Measurements from ENCODE around the gene MTMR4. TPM values are rescaled to one million over a fixed set of nuclear protein-coding genes. Genes with fewer than 3 reads are reported as not detected.

Gene MTMR4
- total RNA-seq, 2 donors from 2014 or later: 11.6 to 17.4 TPM

DNA sequence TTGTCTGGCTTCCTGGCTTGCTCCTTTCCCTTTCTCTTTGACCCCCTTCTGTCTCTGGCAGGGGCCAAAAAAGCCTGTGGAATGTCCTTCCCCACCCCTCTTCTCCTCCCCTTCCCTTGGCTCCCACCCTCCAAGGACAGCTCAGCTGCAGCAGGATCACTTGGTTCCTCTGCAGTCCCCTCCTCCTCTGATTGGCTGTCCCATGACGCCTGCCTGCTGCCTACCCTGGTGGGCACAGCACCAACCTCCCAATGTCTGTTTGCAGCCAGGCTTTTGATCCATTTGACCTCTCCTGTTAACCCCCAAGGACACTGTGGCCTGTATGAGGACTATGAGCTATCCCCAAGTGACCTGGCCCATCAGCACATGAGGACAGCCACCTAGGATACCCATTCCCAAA lies 14.8 kb upstream of the MTMR4 start:
- DNase-seq (no peak), ATAC-seq (no peak)
- intact Hi-C loops (cut with DNase I): loop anchor here (10.0 kb wide), 2 partner anchors 46 to 166 kb away; partner anchors contain the start of genes RAD51C (in 1 of the 2) and TEX14 (in 1 of the 2)

DNA sequence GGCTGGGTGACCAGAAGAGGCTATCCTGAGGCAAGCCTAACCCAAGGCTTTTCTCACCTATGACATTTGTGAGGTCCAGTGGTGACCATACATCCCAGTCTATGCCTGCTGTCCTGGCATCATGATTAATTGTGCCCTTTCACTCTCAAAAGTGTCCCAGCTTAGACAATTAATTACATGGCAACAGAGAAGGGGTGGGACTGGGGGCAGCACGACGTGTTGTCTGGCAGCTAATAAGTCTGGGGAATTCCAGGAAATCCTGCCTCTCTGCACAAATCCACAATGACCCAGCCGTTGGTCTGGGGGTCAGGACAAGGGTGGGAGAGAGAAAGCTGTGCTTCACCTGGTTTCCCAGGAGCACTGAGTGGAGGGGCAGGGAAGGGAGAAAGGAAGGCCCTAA lies 14.0 kb upstream of the MTMR4 start:
- intact Hi-C loops (cut with DNase I): loop anchor here (10.0 kb wide), 2 partner anchors 46 to 166 kb away; partner anchors contain the start of genes RAD51C (in 1 of the 2) and TEX14 (in 1 of the 2)
- DNase-seq (no peak), ATAC-seq (no peak)

DNA sequence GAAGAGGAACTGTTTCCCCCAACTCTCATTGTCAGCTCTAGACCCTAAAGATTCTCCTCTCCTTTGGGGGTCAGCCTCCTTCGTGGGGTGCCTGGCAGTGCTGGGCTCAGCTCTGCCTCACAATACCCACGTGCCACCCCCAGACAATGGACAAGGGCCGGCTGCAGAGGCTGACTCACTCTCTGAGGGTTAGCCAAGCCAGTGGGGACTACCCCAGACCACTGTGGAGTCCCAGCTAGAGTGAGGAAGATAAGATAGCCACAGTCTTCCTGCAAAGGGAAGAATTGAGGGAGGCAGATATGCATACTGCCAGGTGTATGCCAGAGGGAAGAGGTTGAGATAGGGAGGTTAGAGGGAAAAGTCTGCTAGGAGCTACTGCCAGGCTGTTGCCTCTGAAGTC lies 13.5 kb upstream of the MTMR4 start:
- intact Hi-C loops (cut with DNase I): loop anchor here (10.0 kb wide), 2 partner anchors 47 to 167 kb away; partner anchors contain the start of genes RAD51C (in 1 of the 2) and TEX14 (in 1 of the 2)
- ATAC-seq (no peak), DNase-seq (no peak)

DNA sequence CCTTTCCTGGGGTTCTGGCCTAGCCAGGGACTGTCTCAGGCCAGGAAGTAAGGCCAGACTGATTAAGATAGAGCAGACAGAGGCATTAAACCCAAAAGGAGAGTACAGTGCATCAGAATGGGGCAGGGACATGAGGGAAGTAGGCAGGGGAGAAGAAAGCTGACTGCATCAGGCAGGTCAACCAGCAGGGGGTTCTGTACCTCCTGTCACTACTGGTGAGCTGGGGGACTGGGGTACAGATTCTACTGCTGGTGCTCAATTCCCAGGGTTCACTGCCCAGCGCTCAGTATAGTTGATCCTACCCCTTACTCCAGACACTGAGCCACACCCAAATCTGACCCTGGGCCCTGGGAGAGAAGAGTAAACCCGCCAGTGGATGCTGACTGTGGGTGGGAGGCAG lies 12.9 kb upstream of the MTMR4 start:
- DNase-seq (no peak), ATAC-seq (no peak)
- intact Hi-C loops (cut with DNase I): loop anchor here (10.0 kb wide), 2 partner anchors 47 to 167 kb away; partner anchors contain the start of genes RAD51C (in 1 of the 2) and TEX14 (in 1 of the 2)

DNA sequence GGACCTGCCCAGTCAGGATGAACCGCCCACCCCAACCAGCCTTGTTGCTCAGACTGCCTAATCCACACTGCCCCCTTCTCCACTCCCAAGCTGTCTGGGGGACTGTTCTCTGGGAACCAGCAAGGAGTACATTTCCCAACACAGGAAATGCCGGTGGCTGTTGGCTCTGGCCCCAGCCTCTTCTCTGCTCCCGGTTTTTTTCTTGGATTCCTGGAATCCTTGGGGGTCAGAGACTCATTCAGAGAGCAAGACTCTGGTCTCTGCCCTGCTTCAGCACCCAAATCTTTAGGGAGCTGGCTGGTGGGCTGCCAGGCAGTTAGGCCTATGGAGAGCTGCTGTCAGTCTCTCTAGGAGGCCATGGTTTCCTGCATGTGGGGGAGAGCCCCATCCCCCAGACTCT lies 10.8 kb upstream of the MTMR4 start:
- peak; percentile 47 to 80 for ATAC-seq
- DNase-seq: peak; percentile 72
- intact Hi-C loops (cut with DNase I): loop anchor here (10.0 kb wide), 2 partner anchors 50 to 170 kb away; partner anchors contain the start of genes RAD51C (in 1 of the 2) and TEX14 (in 1 of the 2)

DNA sequence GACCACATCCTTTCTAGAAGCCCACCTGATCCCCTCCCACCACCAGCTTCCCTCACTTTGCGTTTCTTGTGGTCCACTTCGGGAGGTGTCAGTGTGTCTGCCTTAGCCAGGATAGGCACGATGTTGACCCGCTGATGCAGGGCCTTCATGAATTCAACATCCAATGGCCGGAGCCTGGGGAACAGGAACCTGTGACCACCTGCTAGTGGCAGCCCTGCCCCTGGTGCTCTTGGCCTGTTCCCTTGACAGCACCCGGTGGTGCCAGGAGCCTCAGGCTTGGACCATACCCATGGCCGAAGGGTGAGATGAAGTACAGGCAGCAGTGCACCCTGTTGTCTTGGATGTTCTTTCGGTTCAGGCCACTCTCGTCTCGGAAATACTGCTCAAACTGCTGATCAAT lies 7.2 kb upstream of the MTMR4 start:
- intact Hi-C loops (cut with DNase I): loop anchor here (10.0 kb wide), 2 partner anchors 53 to 173 kb away; partner anchors contain the start of genes RAD51C (in 1 of the 2) and TEX14 (in 1 of the 2)
- no peak for DNase-seq

DNA sequence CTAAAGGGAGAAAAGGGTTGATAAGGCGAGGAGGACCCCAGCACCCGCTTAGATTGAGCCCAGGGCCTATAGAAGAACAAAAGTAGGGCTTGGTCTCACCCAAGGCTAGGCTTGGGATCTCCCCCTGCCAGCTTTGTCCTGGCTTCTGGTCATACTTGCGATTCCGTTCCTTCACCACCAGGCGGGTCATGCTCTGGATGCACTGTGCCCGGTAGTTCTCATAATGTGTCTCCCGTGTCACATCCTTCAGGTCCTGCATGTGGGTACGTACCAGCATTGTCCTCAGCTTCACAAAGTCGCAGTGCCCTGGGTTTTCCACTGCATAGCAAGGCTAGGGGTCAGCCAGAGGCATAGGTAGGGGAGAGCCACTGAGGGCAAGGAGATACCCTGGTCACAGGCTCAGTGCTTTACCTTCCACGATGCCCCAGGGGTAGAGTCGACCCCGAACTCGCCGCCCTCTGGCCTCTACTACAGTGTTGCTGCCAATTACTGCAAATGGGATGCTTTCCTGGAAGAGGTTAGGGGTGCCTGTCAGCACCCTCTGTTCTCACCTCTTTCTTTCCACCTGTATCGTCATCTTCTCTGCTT lies 6.5 kb upstream of the MTMR4 start:
- DNase-seq: no peak
- intact Hi-C loops (cut with DNase I): loop anchor here (10.0 kb wide), 2 partner anchors 54 to 174 kb away; partner anchors contain the start of genes RAD51C (in 1 of the 2) and TEX14 (in 1 of the 2)

More for the DNA sequence above, 7.2 kb upstream of the MTMR4 start:
- no peak for ATAC-seq

DNA sequence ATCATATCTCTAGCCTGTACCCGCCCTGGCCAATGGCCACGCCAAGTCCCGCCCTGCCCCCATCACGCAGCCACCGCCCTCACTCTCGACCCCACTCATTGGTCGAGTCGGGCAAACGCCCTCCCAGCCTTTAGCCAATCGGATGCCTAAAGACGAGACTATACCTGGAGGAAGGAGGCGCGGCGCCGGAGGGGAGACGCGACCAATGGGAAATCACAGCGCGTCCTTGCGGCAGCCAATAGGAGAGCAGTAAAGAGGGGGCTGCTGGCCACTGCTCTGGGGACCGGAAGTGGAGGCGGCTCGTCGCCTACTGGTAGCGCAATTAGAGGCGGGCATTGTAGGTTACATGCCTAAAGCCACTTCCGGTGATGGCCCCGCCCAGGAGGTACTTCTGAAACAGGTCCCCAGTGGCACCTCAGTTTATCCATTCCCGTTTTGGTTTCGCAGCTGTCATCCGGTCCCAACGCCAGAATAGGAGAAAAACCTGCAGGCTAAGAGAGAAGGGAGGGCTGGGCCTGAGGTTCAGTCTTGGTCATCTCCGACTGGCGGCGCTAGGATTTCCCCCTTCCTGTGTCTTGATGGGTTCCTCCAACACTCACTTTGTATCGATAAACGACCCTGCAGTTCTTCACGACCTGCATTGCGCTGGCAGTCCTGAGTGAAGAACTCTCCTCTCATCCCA lies 3.6 kb upstream of the MTMR4 start:
- DNase-seq (peak; percentile 100), ATAC-seq (peak; percentile 90 to 92)
- intact Hi-C loops (cut with DNase I): loop anchor here (2.0 to 10.0 kb wide), 3 partner anchors 114 to 487 kb away; partner anchors contain the start of genes RAD51C (in 1 of the 2) and TEX14 (in 1 of the 2)

More for the DNA sequence above, 6.5 kb upstream of the MTMR4 start:
- ATAC-seq: no peak

DNA sequence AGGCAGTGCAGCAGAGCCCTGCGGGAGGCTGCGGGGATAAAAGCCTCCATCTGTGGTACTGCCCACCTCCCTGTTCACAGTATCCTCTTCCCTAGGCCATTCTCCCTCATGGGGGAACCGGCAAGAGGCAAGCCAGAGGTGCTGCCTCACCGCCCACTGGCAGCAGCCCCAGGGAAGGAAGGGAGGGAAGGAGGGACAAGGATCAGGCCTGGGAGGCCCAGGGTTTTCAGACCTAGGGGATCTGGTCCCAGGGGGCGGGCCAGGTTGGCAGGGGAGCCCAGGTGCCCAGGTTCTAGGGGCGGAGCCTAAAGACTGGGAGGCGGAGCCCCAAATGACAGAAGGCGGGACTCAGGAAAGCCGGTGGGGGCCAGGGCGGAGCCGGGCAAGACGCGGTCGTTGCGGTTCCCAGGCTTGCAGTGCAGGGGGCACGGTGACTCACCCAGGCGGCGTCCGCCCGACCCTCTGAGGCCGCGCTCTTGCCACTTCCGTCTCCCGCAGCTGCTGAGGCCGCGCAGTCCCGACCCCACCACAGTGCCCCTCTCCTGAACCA lies 3.0 kb upstream of the MTMR4 start:
- intact Hi-C loops (cut with DNase I): loop anchor here (5.0 to 10.0 kb wide), 2 partner anchors 115 to 177 kb away; partner anchors contain the start of genes RAD51C (in 1 of the 2) and TEX14 (in 1 of the 2)
- DNase-seq (no peak), ATAC-seq (no peak)

DNA sequence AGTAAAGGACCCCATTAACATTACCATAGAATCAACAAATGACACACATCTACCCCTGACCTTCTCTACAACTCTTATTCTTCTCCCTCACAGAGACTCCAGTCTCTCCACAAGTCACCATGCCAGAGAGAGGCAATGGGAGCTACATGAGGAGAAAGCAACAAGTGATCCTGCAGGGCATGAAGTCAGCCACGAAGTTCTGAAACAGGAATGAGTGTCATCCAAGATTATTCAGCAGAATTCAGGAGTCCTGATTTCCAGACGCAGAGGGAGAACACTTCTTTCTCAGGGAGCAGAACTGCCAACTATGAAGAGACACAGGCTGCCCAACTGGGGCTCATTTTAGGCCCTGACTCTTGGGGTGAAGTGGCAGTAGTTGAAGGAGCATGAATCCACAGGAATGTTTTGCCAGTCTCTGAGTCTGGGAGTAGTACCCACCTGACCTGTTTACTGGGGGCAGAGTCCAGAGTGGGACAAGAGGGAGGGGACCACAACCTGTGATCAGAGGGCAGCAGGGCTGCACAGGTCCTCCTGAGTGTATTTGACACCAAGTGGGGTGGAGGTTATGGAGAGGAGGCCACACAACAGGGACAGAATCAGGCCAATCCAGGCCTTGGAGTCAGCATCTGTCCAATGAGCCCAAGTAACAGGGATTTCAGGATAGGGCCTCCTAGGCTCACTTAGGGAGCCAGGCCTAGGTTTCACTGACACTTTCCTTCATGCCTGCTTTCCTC lies 2.4 kb upstream of the MTMR4 start:
- no peak for DNase-seq
- intact Hi-C loops (cut with DNase I): loop anchor here (5.0 to 10.0 kb wide), 2 partner anchors 115 to 178 kb away; partner anchors contain the start of genes RAD51C (in 1 of the 2) and TEX14 (in 1 of the 2)
- no peak for ATAC-seq

DNA sequence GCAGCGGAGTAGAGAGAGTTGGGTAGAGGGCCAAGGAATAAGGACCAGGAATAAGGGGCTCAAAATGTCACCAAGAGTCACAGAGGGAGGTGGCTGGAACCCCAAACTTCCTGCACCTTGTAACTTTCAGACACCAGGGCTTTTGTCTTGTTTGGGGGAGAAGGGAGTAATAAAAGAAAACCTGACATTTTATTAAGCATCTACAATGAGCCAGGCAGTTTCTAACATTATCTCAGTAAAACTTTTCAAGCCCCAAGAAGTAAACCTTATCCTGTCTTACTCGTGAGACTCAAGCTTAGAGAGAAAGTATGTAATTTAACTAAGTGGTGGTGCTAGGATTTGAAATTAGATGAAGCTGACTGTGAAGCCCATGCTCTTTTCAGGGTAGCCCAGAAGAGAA lies 848 bp upstream of the MTMR4 start:
- no peak for ATAC-seq
- intact Hi-C loops (cut with DNase I): loop anchor here (5.0 to 10.0 kb wide), 2 partner anchors 117 to 180 kb away; partner anchors contain the start of genes RAD51C (in 1 of the 2) and TEX14 (in 1 of the 2)
- DNase-seq: no peak

DNA sequence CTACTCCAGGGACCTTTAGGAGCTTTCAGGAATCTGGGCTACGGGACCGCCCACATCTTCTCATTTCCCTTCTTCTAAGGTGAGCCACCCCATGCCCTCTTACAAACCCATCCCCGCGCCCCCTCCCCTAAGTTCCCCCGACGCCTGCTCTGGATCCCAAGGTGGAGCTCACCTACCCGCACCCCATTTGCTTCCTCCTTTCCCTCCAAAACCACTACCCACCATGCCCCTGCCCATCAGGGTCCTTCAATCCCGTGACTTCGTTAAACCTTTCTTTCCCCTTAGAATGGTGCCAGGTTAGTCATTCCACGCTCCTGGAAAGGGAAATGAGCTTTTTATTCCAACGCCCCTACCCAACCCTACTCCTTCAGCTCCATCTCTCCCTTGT lies 326 bp upstream of the MTMR4 start:
- DNase-seq (no peak), ATAC-seq (no peak)
- intact Hi-C loops (cut with DNase I): loop anchor here (5.0 to 10.0 kb wide), 2 partner anchors 118 to 180 kb away; partner anchors contain the start of genes RAD51C (in 1 of the 2) and TEX14 (in 1 of the 2)

DNA sequence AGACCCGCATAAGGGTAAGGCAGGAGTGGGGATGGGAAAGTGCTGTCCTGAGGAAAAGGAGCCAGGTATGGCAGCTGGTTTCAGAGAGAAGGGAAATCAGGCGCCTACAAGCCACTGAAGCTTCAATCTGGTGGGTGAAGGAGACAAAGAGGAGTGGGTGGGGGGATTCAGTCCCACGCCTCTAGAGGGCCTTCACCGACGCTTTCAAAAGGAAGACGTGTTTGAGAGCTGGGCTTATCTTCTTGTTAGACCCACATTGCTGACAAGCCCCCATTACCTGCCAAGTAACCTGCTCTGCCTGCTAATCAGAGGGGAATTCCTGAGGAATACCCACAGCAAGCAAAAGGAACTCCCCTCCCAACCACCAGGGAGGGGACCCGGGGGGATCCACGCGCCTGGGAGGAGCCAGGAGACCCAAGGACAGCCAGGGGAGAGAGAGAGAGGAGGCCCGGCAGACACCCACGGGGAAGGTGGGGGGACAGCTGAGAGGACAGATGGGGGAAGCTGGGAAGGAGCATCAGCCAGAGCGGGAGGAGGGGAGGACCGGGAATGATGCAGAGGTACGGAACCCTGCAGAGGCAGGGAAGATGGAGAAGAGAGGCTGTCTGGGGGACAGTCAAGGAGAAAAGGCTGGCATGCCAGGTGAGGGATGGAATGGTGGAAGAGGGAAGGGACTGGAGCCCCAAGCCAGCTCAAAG lies 1.0 kb downstream of the MTMR4 start:
- intact Hi-C loops (cut with DNase I): loop anchor here in 1 of 2 donors (10.0 kb wide), 1 partner anchor 181 kb away; the partner anchor contains the start of genes RAD51C and TEX14
- DNase-seq (no peak), ATAC-seq (no peak)

DNA sequence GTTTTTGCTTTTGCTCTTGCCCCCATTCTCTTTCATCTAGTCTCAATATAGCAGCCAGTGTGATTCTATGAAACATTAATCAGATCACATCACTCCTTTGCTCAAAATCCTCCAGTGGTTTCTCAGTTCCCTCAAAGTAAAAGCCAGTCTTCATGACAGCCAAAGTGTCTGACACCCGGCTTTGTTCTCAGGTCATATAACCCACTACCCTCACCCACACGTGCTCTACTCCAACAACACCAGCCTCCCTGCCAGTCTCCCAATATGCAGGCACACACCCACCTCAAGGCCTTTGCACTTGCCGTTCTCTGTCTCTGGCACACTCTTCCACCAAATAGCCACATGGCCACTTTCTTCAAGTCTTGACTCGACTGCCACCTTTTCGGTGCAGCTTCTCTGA lies 4.4 kb downstream of the MTMR4 start:
- intact Hi-C loops (cut with DNase I): loop anchor here in 1 of 2 donors (10.0 kb wide), 1 partner anchor 185 kb away; the partner anchor contains the start of genes RAD51C and TEX14
- no peak for DNase-seq
- ATAC-seq: no peak

DNA sequence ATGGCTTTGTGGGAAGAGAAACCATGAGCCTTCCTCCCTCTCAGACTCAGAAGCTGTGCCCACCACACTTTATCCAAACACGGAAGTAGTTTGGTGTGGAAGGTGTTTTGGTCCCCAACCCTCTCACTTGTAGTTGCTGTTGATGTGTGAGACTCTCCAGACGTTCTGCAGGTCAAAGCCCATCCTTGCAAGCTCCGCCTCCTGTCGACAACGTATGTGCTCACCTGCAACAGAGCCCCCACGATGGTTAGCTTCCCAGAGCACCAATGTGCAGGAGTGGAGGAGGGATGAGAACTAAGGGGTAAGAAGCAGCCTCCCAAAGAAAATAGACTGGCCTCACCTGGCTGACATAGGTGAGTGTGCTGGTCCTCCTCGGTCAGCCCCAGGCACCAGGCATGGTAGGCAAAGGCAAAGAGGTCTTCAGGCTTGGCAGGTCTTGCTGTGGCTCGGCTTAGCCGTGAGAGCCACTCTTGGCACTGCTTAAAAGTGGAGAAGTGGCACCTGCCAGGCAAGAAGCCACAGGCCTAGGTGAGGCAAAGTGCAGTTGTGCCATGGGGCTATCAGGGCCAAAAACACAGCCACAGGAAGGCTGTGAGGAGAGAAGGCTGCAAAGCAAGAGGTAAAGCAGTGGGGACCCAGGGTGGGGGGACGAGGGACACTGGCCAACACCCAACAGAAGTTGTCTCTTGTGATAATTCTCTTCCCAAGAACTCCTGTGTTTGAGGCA lies 5.9 kb downstream of the MTMR4 start:
- ATAC-seq (no peak), DNase-seq (no peak)
- intact Hi-C loops (cut with DNase I): no loop called here

DNA sequence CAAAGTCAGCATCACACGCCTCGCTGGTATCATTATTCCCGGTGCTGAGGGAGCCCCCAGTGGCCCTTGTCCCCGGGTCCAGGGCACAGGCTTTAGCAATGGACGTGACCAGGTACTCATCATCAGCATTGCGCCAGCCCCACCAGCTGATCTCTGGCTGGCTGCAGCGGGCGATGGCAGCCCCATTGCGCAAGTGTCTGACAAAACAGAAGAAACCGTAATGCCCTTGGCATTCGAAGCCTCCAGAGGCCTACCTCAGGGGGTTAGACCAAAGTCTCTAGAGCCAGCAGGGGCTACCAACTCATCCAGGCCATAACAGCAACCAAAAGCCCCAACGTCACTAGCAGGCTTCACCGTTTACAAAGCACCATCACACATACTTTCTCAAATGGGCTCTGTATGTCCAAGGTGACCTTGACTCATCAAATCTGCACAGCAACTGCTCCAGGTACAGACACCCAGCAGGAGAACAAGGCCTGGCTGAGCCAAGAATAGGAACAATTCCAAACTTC lies 7.3 kb downstream of the MTMR4 start:
- ATAC-seq (peak in 1 of 2 donors; percentile 21), DNase-seq (no peak)
- intact Hi-C loops (cut with DNase I): no loop called here
